PC-3 (cell line): ENCODE results near the gene CDC34. TPM values are rescaled to one million over a fixed set of nuclear protein-coding genes. Genes with fewer than 3 reads are reported as not detected.
"Not testable (repeated sequence)": the region's sequence is repeated elsewhere in the genome, so short reads cannot be mapped to it uniquely, and the experiment has no call there.

Source experiments
- ATAC-seq: fragments of 200-7000 bp; cut with Tn5 transposase; 2 replicates; pipeline ENCODE4 v1.9.1; 2020; ENCODE audit warnings: mild to moderate bottlenecking, moderate library complexity
- BruUV-seq: library from RNA; stranded (reverse); fragments of 400-500 nt; replicated peaks from 2 replicates; lab custom pipeline; 2021; lab: Mats Ljungman, UMichigan
- CTCF ChIA-PET: fragments of 300-600 bp; sonication (Branson Sonifier 250); formaldehyde crosslinking; loops from one replicate; lab custom pipeline; 2022; ENCODE audit warnings: antibody characterized with exemption; lab: Charles Lee
- POLR2A ChIA-PET: fragments of 300-600 bp; sonication (Branson Sonifier 250); formaldehyde crosslinking; loops from one replicate; lab custom pipeline; 2022; ENCODE audit warnings: antibody characterized with exemption; ENCODE audit not compliant: unreplicated experiment; lab: Charles Lee
- DNase-seq: peaks from one replicate; pipeline ENCODE4 v3.0.0-alpha.2; 2015
- H2AFZ ChIP-seq: fragments of 300-600 bp; sonication (generic); 2 replicates; pipeline ENCODE4 v1.6.0; 2016; ENCODE audit warnings: antibody characterized with exemption, low read length
- H3F3A ChIP-seq: fragments of 300-600 bp; sonication (generic); one replicate; pipeline ENCODE4 v1.6.0; 2017; ENCODE audit warnings: antibody characterized with exemption, low read length, control low read depth, mild to moderate bottlenecking; ENCODE audit not compliant: unreplicated experiment
- H3K27ac ChIP-seq: fragments of 300-600 bp; sonication (generic); 2 replicates; pipeline ENCODE4 v1.5.1; 2016; ENCODE audit warnings: mild to moderate bottlenecking, low read length
- H3K27me3 ChIP-seq: fragments of 300-600 bp; sonication (generic); 2 replicates; pipeline ENCODE4 v1.6.1; 2016; ENCODE audit warnings: low read length, mixed read lengths
- H3K36me3 ChIP-seq: fragments of 300-600 bp; sonication (generic); 2 replicates; pipeline ENCODE4 v1.6.1; 2016; ENCODE audit warnings: low read depth, mixed run types, low read length, mixed read lengths
- H3K4me1 ChIP-seq: fragments of 300-600 bp; sonication (generic); 2 replicates; pipeline ENCODE4 v1.5.1; 2016; ENCODE audit warnings: low read length; ENCODE audit not compliant: insufficient read depth
- H3K4me2 ChIP-seq: fragments of 300-600 bp; sonication (generic); 2 replicates; pipeline ENCODE4 v1.6.0; 2016; ENCODE audit warnings: low read length
- H3K4me3 ChIP-seq: fragments of 300-600 bp; sonication (generic); 2 replicates; pipeline ENCODE4 v1.5.1; 2016; ENCODE audit warnings: mild to moderate bottlenecking, low read length, mixed read lengths
- H3K79me2 ChIP-seq: fragments of 300-600 bp; sonication (generic); 2 replicates; pipeline ENCODE4 v1.6.1; 2017; ENCODE audit warnings: low read length, mixed read lengths
- H3K9ac ChIP-seq: fragments of 300-600 bp; sonication (generic); 2 replicates; pipeline ENCODE4 v1.6.0; 2016; ENCODE audit warnings: mild to moderate bottlenecking, low read length
- H3K9me2 ChIP-seq: fragments of 300-600 bp; sonication (generic); replicated peaks from 2 replicates; pipeline ENCODE4 v1.6.1; 2016; ENCODE audit warnings: mixed run types, low read length, mixed read lengths
- H3K9me3 ChIP-seq: fragments of 300-600 bp; sonication (generic); 2 replicates; pipeline ENCODE4 v1.6.1; 2016; ENCODE audit warnings: low read length, mixed read lengths
- H4K20me1 ChIP-seq: fragments of 300-600 bp; sonication (generic); 2 replicates; pipeline ENCODE4 v1.6.1; 2016; ENCODE audit warnings: low read length, mixed read lengths
- CTCF ChIP-seq: fragments of 300-600 bp; sonication (generic); conservative IDR thresholded peaks from 2 replicates; pipeline ENCODE4 v1.5.1; 2017; ENCODE audit warnings: antibody characterized with exemption, low read depth, mild to moderate bottlenecking, low read length
- EZH2 ChIP-seq: fragments of 300-600 bp; sonication (generic); IDR thresholded peaks from one replicate; pipeline ENCODE4 v1.6.1; 2017; ENCODE audit warnings: antibody characterized with exemption, mild to moderate bottlenecking, low read length; ENCODE audit not compliant: unreplicated experiment
- EZH2phosphoT487 ChIP-seq: fragments of 300-600 bp; sonication (generic); IDR thresholded peaks from 2 replicates; pipeline ENCODE4 v1.6.1; 2018; ENCODE audit warnings: mild to moderate bottlenecking, antibody characterized with exemption, low read length, borderline replicate concordance
- intact Hi-C: fragments of 100-400 bp; cut with micrococcal nuclease; formaldehyde crosslinking; loops from 2 replicates; pipeline ENCODE4 v1.9.0; 2023
- total RNA-seq: library from RNA; depleted of rRNA; stranded (reverse); fragments of >200 nt; gene quantifications from 2 replicates; pipeline ENCODE4 v1.2.3, GENCODE V29; 2014

CDC34 gene
- total RNA-seq, 1 experiment from 2014 or later, result 119 TPM

GRCh38 chr19:583198-583967 is 51.8 kb downstream of the CDC34 start:
- Histone ChIP-seq H3K36me3 (no peaks in the 10 kb centered on the region; the same call in 1 of the 2 replicates), H3K4me2 (no peak overlapping the region), H4K20me1 (peaks cover 9% of the 10 kb centered on the region), H3K9ac (no peak overlapping the region), H3F3A (no peaks in the 10 kb centered on the region), H3K9me3 (no peaks in the 10 kb centered on the region), H3K9me2 (no peaks in the 10 kb centered on the region), H3K79me2 (peaks cover 21% of the 10 kb centered on the region), H2AFZ (no peak overlapping the region), H3K4me1 (peaks cover 7% of the 10 kb centered on the region), H3K4me3 (no peak overlapping the region), H3K27ac (no peak overlapping the region), H3K27me3 (no peaks in the 10 kb centered on the region)
- ChIA-PET CTCF (no interaction called here), POLR2A (no interaction called here)
- ATAC-seq (no peak), DNase-seq (no peak)
- intact Hi-C loops, result no loop called here
- no peak for TF ChIP-seq EZH2
- no peak for TF ChIP-seq CTCF
- no peak for TF ChIP-seq EZH2phosphoT487
- no TSS peak for BruUV-seq

- Histone ChIP-seq H3K79me2 (peaks cover 16% of the 10 kb centered on the region), H4K20me1 (peaks cover 8% of the 10 kb centered on the region; the same call in 1 of the 2 replicates), H3K27me3 (0 out of 2 replicates have a peak, but pooled peaks cover 2% of the 10 kb centered on the region), H3K9ac (no peak overlapping the region), H3K9me2 (no peaks in the 10 kb centered on the region), H3K9me3 (no peaks in the 10 kb centered on the region), H3K4me3 (no peak overlapping the region), H3F3A (no peaks in the 10 kb centered on the region), H2AFZ (no peak overlapping the region), H3K36me3 (no peaks in the 10 kb centered on the region; the same call in 1 of the 2 replicates), H3K4me1 (peaks cover 10% of the 10 kb centered on the region), H3K4me2 (no peak overlapping the region), H3K27ac (no peak overlapping the region)
- intact Hi-C loops, result no loop called here
- TF ChIP-seq EZH2 (no peak), CTCF (no peak), EZH2phosphoT487 (no peak)
- ATAC-seq (no peak), DNase-seq (no peak)
- ChIA-PET POLR2A (no interaction called here), CTCF (no interaction called here)
- no TSS peak for BruUV-seq
These were observed 52.3 kb downstream of the CDC34 start for GRCh38 chr19:583968-584239.

GRCh38 chr19:584240-585001 is 52.9 kb downstream of the CDC34 start:
- H3K4me1 ChIP-seq, result peaks cover 10% of the 10 kb centered on the region
- no peaks in the 10 kb centered on the region for H3K9me3 ChIP-seq
- no peak overlapping the region for H3K4me3 ChIP-seq
- H3F3A ChIP-seq, result no peaks in the 10 kb centered on the region
- no peak overlapping the region for H3K27ac ChIP-seq
- peaks cover 7% of the 10 kb centered on the region; the same call in 1 of the 2 replicates for H3K27me3 ChIP-seq
- H3K9me2 ChIP-seq, result no peaks in the 10 kb centered on the region
- no peak overlapping the region for H3K9ac ChIP-seq
- H3K36me3 ChIP-seq, result no peaks in the 10 kb centered on the region; the same call in 1 of the 2 replicates
- CTCF ChIA-PET, result interaction anchor here (0.6 kb wide), 1 partner anchor 150 kb away, joined by 3 read pairs; no protein-coding TSS in a partner anchor
- POLR2A ChIA-PET, result no interaction called here
- no peak overlapping the region for H2AFZ ChIP-seq
- no TSS peak for BruUV-seq
- TF ChIP-seq EZH2phosphoT487, result no peak
- peak; percentile 80 for TF ChIP-seq CTCF
- ATAC-seq (peak; percentile 61), DNase-seq (peak; percentile 44)
- no peak overlapping the region for H3K4me2 ChIP-seq
- H3K79me2 ChIP-seq, result peaks cover 11% of the 10 kb centered on the region
- intact Hi-C loops, result loop anchor here (5.0 kb wide), 1 partner anchor 148 kb away; no protein-coding TSS in a partner anchor
- peaks cover 5% of the 10 kb centered on the region; the same call in 1 of the 2 replicates for H4K20me1 ChIP-seq

- POLR2A ChIA-PET, CTCF ChIA-PET: not testable (repeated sequence)
These were observed 53.6 kb downstream of the CDC34 start for GRCh38 chr19:585146-585545.

More at GRCh38 chr19:585146-585545, 53.6 kb downstream of the CDC34 start:
- H3K36me3 ChIP-seq, H3K9me2 ChIP-seq, H3K4me2 ChIP-seq, ATAC-seq, H3F3A ChIP-seq, H3K4me3 ChIP-seq, H4K20me1 ChIP-seq, DNase-seq, BruUV-seq, H2AFZ ChIP-seq, H3K9ac ChIP-seq, H3K27ac ChIP-seq, H3K27me3 ChIP-seq, H3K79me2 ChIP-seq, H3K9me3 ChIP-seq: not testable (repeated sequence)
- H3K4me1 ChIP-seq, result peaks cover 10% of the 10 kb centered on the region
- intact Hi-C loops, result loop anchor here (5.0 kb wide), 1 partner anchor 147 kb away; no protein-coding TSS in a partner anchor
